AG04450 (cell line): ENCODE data around the gene PPP5C. TPM values are rescaled to one million over a fixed set of nuclear protein-coding genes. Genes with fewer than 3 reads are reported as not detected.

Experiments
- CTCF ChIA-PET: fragments of 300-600, 350-600 bp; formaldehyde crosslinking; extraction: SDS; loops from one replicate; lab custom pipeline; 2022; ENCODE audit warnings: antibody characterized with exemption, inconsistent platforms; lab: Charles Lee
- POLR2A ChIA-PET: fragments of 350-600 bp; formaldehyde crosslinking; extraction: SDS; loops from one replicate; lab custom pipeline; 2021; ENCODE audit warnings: antibody characterized with exemption, inconsistent platforms; lab: Yijun Ruan, JAX
- DNase-seq: peaks from one replicate; pipeline ENCODE4 v3.0.0-alpha.2; 2011; ENCODE audit warnings: low read depth, low spot score
- H3K27ac ChIP-seq: one replicate; pipeline ENCODE4 v1.5.1; 2012; ENCODE audit warnings: low read depth, low read length, control low read depth
- H3K27me3 ChIP-seq: one replicate; pipeline ENCODE4 v1.6.0; 2012; ENCODE audit warnings: low read length; ENCODE audit not compliant: control insufficient read depth, insufficient read depth
- H3K4me3 ChIP-seq: 2 replicates; pipeline ENCODE4 v1.5.1; 2011; ENCODE audit warnings: mild to moderate bottlenecking, low read depth, low read length, control low read depth
- H3K9me3 ChIP-seq: 2 replicates; pipeline ENCODE4 v1.5.1; 2012; ENCODE audit warnings: low read length; ENCODE audit not compliant: control insufficient read depth, insufficient read depth
- polyA plus RNA-seq: library from polyadenylated mRNA; depleted of rRNA; stranded (reverse); fragments of >200 nt; gene quantifications from 2 replicates; pipeline ENCODE4 v1.2.3, GENCODE V29; 2011
- TF ChIP-seq, protein P1 (sequence below): IDR thresholded peaks from 2 replicates; pipeline ENCODE4 v1.5.1; 2011; ENCODE audit warnings: low read depth, low read length, control low read depth, inconsistent platforms

PPP5C gene
- polyA plus RNA-seq, 1 experiment, result 73.7 TPM

DNA sequence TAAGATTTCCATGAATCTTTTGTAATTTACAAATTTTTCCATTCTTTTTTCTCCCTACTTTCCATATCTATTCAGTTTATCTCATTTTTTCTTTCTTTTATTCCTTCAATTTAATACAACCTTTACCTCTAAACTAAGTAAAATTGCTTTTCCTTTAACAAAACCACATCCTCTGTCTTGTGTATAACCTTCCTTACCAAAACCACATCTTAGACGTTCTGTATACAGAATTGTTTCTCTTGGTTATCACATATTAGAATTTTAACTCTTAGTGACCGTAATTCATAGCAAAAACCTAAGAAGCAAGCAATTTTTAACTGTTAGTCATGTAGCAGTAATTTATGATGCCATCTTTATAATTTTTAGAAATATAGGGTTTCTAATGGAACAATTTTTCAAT is 15.0 kb downstream of the PPP5C start:
- Histone ChIP-seq H3K27me3 (no peaks in the 10 kb centered on the region), H3K27ac (no peak overlapping the region), H3K4me3 (no peak overlapping the region), H3K9me3 (no peaks in the 10 kb centered on the region)
- TF ChIP-seq, protein P1, sequence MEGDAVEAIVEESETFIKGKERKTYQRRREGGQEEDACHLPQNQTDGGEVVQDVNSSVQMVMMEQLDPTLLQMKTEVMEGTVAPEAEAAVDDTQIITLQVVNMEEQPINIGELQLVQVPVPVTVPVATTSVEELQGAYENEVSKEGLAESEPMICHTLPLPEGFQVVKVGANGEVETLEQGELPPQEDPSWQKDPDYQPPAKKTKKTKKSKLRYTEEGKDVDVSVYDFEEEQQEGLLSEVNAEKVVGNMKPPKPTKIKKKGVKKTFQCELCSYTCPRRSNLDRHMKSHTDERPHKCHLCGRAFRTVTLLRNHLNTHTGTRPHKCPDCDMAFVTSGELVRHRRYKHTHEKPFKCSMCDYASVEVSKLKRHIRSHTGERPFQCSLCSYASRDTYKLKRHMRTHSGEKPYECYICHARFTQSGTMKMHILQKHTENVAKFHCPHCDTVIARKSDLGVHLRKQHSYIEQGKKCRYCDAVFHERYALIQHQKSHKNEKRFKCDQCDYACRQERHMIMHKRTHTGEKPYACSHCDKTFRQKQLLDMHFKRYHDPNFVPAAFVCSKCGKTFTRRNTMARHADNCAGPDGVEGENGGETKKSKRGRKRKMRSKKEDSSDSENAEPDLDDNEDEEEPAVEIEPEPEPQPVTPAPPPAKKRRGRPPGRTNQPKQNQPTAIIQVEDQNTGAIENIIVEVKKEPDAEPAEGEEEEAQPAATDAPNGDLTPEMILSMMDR, result no peak
- DNase-seq, result no peak
- ChIA-PET POLR2A (interaction anchor here (0.6 kb wide), 1 partner anchor 54 kb away, joined by 4 read pairs; no protein-coding TSS in a partner anchor), CTCF (interaction anchor here (0.6 to 1.6 kb wide), 5 partner anchors 15 to 762 kb away, joined by 3 to 6 read pairs (median 3); partner anchors contain the start of gene PPP5C)

- TF ChIP-seq, protein P1, result no peak
- ChIA-PET CTCF (interaction anchor here (0.6 to 1.4 kb wide), 3 partner anchors 10 to 938 kb away, joined by 3 to 10 read pairs (median 4); no protein-coding TSS in a partner anchor), POLR2A (no interaction called here)
Observed at GRCh38 chr19:46364359-46364758, 17.5 kb downstream of the PPP5C start.

GRCh38 chr19:46365561-46365960 is 18.7 kb downstream of the PPP5C start:
- no peak for DNase-seq
- CTCF ChIA-PET, result no interaction called here
- TF ChIP-seq, protein P1, result no peak
- Histone ChIP-seq H3K4me3 (no peak overlapping the region), H3K27me3 (no peaks in the 10 kb centered on the region), H3K27ac (no peak overlapping the region), H3K9me3 (no peaks in the 10 kb centered on the region)
- POLR2A ChIA-PET, result no interaction called here

More at GRCh38 chr19:46364359-46364758, 17.5 kb downstream of the PPP5C start:
- no peak overlapping the region for H3K27ac ChIP-seq
- no peaks in the 10 kb centered on the region for H3K9me3 ChIP-seq
- no peak overlapping the region for H3K4me3 ChIP-seq
- DNase-seq, result no peak
- H3K27me3 ChIP-seq, result no peaks in the 10 kb centered on the region

- no peak for DNase-seq
- no peak overlapping the region for H3K27ac ChIP-seq
- POLR2A ChIA-PET, result no interaction called here
Observed at GRCh38 chr19:46366620-46367292, 19.9 kb downstream of the PPP5C start.

More at GRCh38 chr19:46366620-46367292, 19.9 kb downstream of the PPP5C start:
- H3K4me3 ChIP-seq, result no peak overlapping the region
- TF ChIP-seq, protein P1, result no peak
- CTCF ChIA-PET, result no interaction called here
- no peaks in the 10 kb centered on the region for H3K27me3 ChIP-seq
- no peaks in the 10 kb centered on the region for H3K9me3 ChIP-seq
